Liver (tissue), 9 donors: ENCODE measurements around the gene GRIN2A. TPM values are rescaled to one million over a fixed set of nuclear protein-coding genes. Genes with fewer than 3 reads are reported as not detected.

Experiments
- DNase-seq: peaks from one replicate; pipeline ENCODE4 v3.0.0-alpha.2; 2017; ENCODE audit warnings: low spot score
- H3K27ac ChIP-seq, 2 donors: one replicate each; pipeline ENCODE4 v1.7.0; 2013; ENCODE audit warnings: inconsistent platforms in 2 of 2, low read length in 2 of 2, control low read depth in 1 of 2, low read depth in 1 of 2, mild to moderate bottlenecking in 1 of 2
- H3K27me3 ChIP-seq, 4 donors: one replicate each; pipeline versions ENCODE4 v1.6.1 to v1.7.0; 2013; ENCODE audit warnings: low read length in 3 of 4, inconsistent platforms in 1 of 4, mild to moderate bottlenecking in 1 of 4, moderate library complexity in 1 of 4; ENCODE audit not compliant: control insufficient read depth in 4 of 4, insufficient read depth in 4 of 4
- H3K36me3 ChIP-seq, 4 donors: one replicate each; pipeline versions ENCODE4 v1.6.1 to v1.7.0; 2013; ENCODE audit warnings: low read length in 3 of 4, mild to moderate bottlenecking in 3 of 4, low read depth in 1 of 4, moderate library complexity in 1 of 4; ENCODE audit not compliant: control insufficient read depth in 4 of 4, insufficient read depth in 3 of 4
- H3K4me1 ChIP-seq, 4 donors: one replicate each; pipeline versions ENCODE4 v1.6.1 to v1.7.0; 2013; ENCODE audit warnings: low read length in 3 of 4, mild to moderate bottlenecking in 3 of 4, moderate library complexity in 1 of 4; ENCODE audit not compliant: control insufficient read depth in 4 of 4, insufficient read depth in 4 of 4
- H3K4me3 ChIP-seq, 3 donors: one replicate each; pipeline versions ENCODE4 v1.6.1 to v1.7.0; 2013; ENCODE audit warnings: low read length in 3 of 3, control low read depth in 1 of 3, low read depth in 1 of 3, mild to moderate bottlenecking in 1 of 3
- H3K9ac ChIP-seq, 2 donors: one replicate each; pipeline ENCODE4 v1.7.0; 2013; ENCODE audit warnings: low read length in 2 of 2, mild to moderate bottlenecking in 2 of 2, moderate library complexity in 2 of 2, control low read depth in 1 of 2, low read depth in 1 of 2
- H3K9me3 ChIP-seq, 4 donors: one replicate each; pipeline versions ENCODE4 v1.6.1 to v1.7.0; 2013; ENCODE audit warnings: low read length in 3 of 4; ENCODE audit not compliant: control insufficient read depth in 4 of 4
- ATF3 ChIP-seq: IDR thresholded peaks from 2 replicates; pipeline ENCODE4 v1.6.1; 2016; ENCODE audit warnings: antibody characterized with exemption
- CTCF ChIP-seq: fragments of 150-350 bp; IDR thresholded peaks from 2 replicates; pipeline ENCODE4 v1.5.1; 2017; ENCODE audit warnings: improper control_type of control experiment, low read depth, low read length; ENCODE audit not compliant: missing input control
- EGR1 ChIP-seq, 2 donors: IDR thresholded peaks; 2 replicates each; pipeline ENCODE4 v1.6.1; 2016 to 2018; ENCODE audit warnings: antibody characterized with exemption in 2 of 2, low read depth in 2 of 2
- FOXA1 ChIP-seq: IDR thresholded peaks from 2 replicates; pipeline ENCODE4 v1.6.1; 2016; ENCODE audit warnings: antibody characterized with exemption
- FOXA2 ChIP-seq: IDR thresholded peaks from 2 replicates; pipeline ENCODE4 v1.6.1; 2016; ENCODE audit warnings: antibody characterized with exemption
- GABPA ChIP-seq, 2 donors: IDR thresholded peaks in 1 of 2; conservative IDR thresholded peaks in 1 of 2; 2 replicates each; pipeline ENCODE4 v1.6.1; 2016; ENCODE audit warnings: antibody characterized with exemption in 2 of 2, mild to moderate bottlenecking in 1 of 2, moderate library complexity in 1 of 2
- HNF4A ChIP-seq, 2 donors: conservative IDR thresholded peaks; 2 replicates each; pipeline ENCODE4 v1.6.1; 2016; ENCODE audit warnings: antibody characterized with exemption in 2 of 2, mild to moderate bottlenecking in 2 of 2
- HNF4G ChIP-seq: IDR thresholded peaks from 2 replicates; pipeline ENCODE4 v1.6.1; 2016; ENCODE audit warnings: antibody characterized with exemption
- JUND ChIP-seq, 2 donors: IDR thresholded peaks; 2 replicates each; pipeline ENCODE4 v1.6.1; 2016; ENCODE audit warnings: antibody characterized with exemption in 2 of 2
- MAX ChIP-seq: IDR thresholded peaks from 2 replicates; pipeline ENCODE4 v1.6.1; 2016; ENCODE audit warnings: antibody characterized with exemption
- NR2F2 ChIP-seq: IDR thresholded peaks from 2 replicates; pipeline ENCODE4 v1.6.1; 2016; ENCODE audit warnings: antibody characterized with exemption
- RAD21 ChIP-seq, 2 donors: IDR thresholded peaks; 2 replicates each; pipeline ENCODE4 v1.6.1; 2016; ENCODE audit warnings: antibody characterized with exemption in 2 of 2, mild to moderate bottlenecking in 2 of 2
- REST ChIP-seq: IDR thresholded peaks from 2 replicates; pipeline ENCODE4 v1.6.1; 2016; ENCODE audit warnings: antibody characterized with exemption, mild to moderate bottlenecking
- RXRA ChIP-seq, 2 donors: IDR thresholded peaks; 2 replicates each; pipeline ENCODE4 v1.6.1; 2017 to 2018; ENCODE audit warnings: antibody characterized with exemption in 2 of 2, mild to moderate bottlenecking in 1 of 2
- SP1 ChIP-seq: IDR thresholded peaks from 2 replicates; pipeline ENCODE4 v1.6.1; 2018; ENCODE audit warnings: antibody characterized with exemption, mild to moderate bottlenecking
- TAF1 ChIP-seq: conservative IDR thresholded peaks from 2 replicates; pipeline ENCODE4 v1.6.1; 2016; ENCODE audit warnings: antibody characterized with exemption, mild to moderate bottlenecking
- YY1 ChIP-seq: IDR thresholded peaks from 2 replicates; pipeline ENCODE4 v1.6.1; 2016; ENCODE audit warnings: antibody characterized with exemption, mild to moderate bottlenecking
- ZBTB33 ChIP-seq: IDR thresholded peaks from 2 replicates; pipeline ENCODE4 v1.6.1; 2016; ENCODE audit warnings: antibody characterized with exemption
- WGBS: extraction: QIAGEN DNeasy Blood & Tissue Kit; methylation state at CpG from one replicate; pipeline ENCODE4 v1.1.7; 2013; 5-methylcytosine and 5-hydroxymethylcytosine counted together
- polyA plus RNA-seq, 2 donors: library from polyadenylated mRNA; stranded (reverse) in 1 of 2; unstranded in 1 of 2; fragments of 200-250 nt in 1 of 2; fragments of >200 nt in 1 of 2; fragmentation: Nextera tagmentation in 1 of 2; extraction: Ambion mirVana in 1 of 2; gene quantifications; one replicate each; pipeline versions ENCODE4 v1.2.1 to v1.2.3, GENCODE V29; 2013 to 2015
- total RNA-seq, 2 donors: library from RNA; depleted of rRNA; stranded (reverse); fragments of >200 nt; gene quantifications; one replicate each; pipeline ENCODE4 v1.2.3, GENCODE V29; 2014
- donor health status: healthy.
- donor health status: healthy.
- donor health status: healthy.
- donor health status: healthy.
- donor health status: healthy.

The GRIN2A gene
- total and polyA plus RNA-seq, 4 donors, result under 0.01 to 0.08 (median 0.07) TPM; not detected in 1

GRCh38 chr16:9778849-9779248 lies 403.4 kb downstream of the GRIN2A start:
- TF ChIP-seq REST, result no peak
- TF ChIP-seq HNF4G, result no peak
- no peak for TF ChIP-seq SP1
- no peak for TF ChIP-seq ATF3
- no peak for TF ChIP-seq FOXA2
- TF ChIP-seq ZBTB33, result no peak
- TF ChIP-seq FOXA1, result no peak
- no peak for TF ChIP-seq CTCF
- TF ChIP-seq NR2F2, result no peak
- TF ChIP-seq YY1, result no peak
- no peak for TF ChIP-seq GABPA (IDR thresholded peaks at IDR 0.05 in 1 of 2, conservative IDR thresholded peaks at IDR 0.05 in 1 of 2)
- TF ChIP-seq MAX, result no peak
- TF ChIP-seq JUND (IDR thresholded peaks at IDR 0.05), result no peak
- TF ChIP-seq HNF4A (conservative IDR thresholded peaks at IDR 0.05), result no peak
- no peak for TF ChIP-seq TAF1
- TF ChIP-seq RAD21 (IDR thresholded peaks at IDR 0.05), result no peak
- no peak for TF ChIP-seq EGR1 (IDR thresholded peaks at IDR 0.05; ENCODE audit: low read depth in 2 of 2)
- no peak for TF ChIP-seq RXRA (IDR thresholded peaks at IDR 0.05)
- Histone ChIP-seq H3K27ac (no peak overlapping the region), H3K4me1 (no peaks in the 10 kb centered on the region), H3K9me3 (no peaks in the 10 kb centered on the region), H3K36me3 (no peaks in the 10 kb centered on the region), H3K9ac (no peak overlapping the region), H3K4me3 (no peak overlapping the region), H3K27me3 (no peaks in the 10 kb centered on the region)
- no peak for DNase-seq
- 71% methylated on average over 5 of the region's 5 CpGs for WGBS
